GM12873 (cell line): ENCODE data around the gene RHOJ.

Source experiments
- CTCF ChIP-seq: IDR thresholded peaks from 2 replicates; pipeline ENCODE4 v1.5.1; 2012; ENCODE audit warnings: low read depth, mild to moderate bottlenecking, moderate library complexity, low read length, control low read depth; ENCODE audit not compliant: insufficient read depth; ENCODE audit errors: missing control alignments

The RHOJ gene

DNA sequence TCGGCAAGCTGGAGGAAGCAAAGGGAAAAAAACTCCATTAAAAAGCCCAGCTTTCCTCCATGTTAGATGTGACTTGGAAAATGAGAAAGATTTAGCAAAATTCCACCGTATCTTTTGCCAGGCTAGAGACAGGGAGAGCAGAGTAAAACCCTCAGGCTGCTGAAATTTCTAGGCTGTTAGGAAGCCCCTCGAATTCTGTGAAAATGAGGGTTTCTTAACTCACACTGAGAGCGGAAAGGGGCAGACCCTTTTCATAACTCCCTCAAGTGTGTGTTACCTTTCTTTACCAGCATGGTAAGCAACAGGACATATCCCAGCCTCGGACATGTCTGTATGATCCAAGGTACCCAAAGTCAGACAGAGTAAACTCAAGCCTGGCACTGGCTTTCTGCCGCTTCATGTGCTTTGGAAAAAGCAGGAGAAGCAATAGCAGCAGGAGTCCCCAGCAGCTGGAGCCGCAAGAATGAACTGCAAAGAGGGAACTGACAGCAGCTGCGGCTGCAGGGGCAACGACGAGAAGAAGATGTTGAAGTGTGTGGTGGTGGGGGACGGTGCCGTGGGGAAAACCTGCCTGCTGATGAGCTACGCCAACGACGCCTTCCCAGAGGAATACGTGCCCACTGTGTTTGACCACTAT lies at the start of gene RHOJ:
Gene RHOJ, plus strand, starts transcription at position 37 of the 637 bp plus-strand sequence. Its CDS starts 427 bp downstream, at position 464.
- TF ChIP-seq CTCF, result no peak

- TF ChIP-seq CTCF, result no peak
Observed at GRCh38 chr14:63155511-63156185, 48.6 kb upstream of the RHOJ start.

- no peak for TF ChIP-seq CTCF
Observed at GRCh38 chr14:63157195-63157594, 47.0 kb upstream of the RHOJ start.

DNA sequence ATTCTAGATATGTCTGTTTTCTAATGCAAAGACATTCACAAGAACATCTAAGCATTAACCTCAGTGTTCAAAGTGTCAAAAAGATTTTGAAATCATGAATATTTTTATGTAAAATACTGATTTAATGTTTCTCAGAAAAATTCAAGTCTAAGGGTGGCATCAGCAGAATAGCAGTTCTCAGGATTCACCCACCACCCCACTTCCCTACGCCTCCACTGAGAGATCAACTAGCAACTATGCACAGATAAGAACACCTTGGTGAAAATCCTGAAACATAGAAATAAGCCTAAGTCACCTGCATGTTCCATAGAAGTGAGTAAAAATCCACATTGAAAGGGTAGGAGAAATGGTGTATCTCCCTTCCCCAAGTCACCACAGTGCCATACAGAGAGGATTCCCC lies 40.9 kb upstream of the RHOJ start:
- no peak for TF ChIP-seq CTCF

DNA sequence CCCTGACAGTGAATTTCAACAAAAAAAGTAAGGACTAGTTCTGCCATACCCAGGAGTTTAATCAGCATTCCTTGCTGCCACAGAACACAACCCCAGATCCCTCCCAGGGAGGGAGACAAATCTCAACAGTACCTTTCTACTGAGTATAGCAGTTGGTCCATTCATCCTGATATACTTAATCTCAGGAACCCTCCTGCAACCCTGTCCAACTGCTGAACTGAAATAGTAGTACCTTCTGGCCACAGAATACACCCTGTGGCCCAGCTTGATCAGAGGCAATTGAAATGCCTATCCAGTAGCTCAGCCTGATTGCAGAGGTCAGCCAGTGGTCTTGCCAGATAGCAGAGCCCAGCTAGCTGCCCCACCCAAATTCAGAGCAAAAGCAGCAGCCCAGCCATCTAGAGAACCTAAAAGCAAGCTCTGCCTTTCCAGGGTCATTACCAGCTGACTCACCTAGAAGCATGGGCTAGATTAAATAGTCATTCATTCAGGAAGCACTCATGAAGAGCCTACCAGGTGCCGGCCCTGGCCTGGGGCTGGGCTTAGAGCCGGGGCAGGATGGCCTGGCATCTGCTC lies 40.0 kb upstream of the RHOJ start:
- no peak for TF ChIP-seq CTCF

- no peak for TF ChIP-seq CTCF
Observed at GRCh38 chr14:63167044-63167443, 37.2 kb upstream of the RHOJ start.

GRCh38 chr14:63174760-63175191 lies 29.5 kb upstream of the RHOJ start:
- TF ChIP-seq CTCF, result peak; percentile 56
